HEK293 (cell line): ENCODE measurements around the gene TSSK3.
A peak's percentile ranks its signal among the peaks of the same experiment; 100 is the strongest.

Source experiments
- CTCF ChIA-PET: fragments of 350-600 bp; formaldehyde crosslinking; extraction: SDS; loops from one replicate; lab custom pipeline; 2021; ENCODE audit warnings: antibody characterized with exemption; lab: Yijun Ruan, JAX
- POLR2A ChIA-PET: fragments of 300-600 bp; formaldehyde crosslinking; extraction: SDS; loops from one replicate; lab custom pipeline; 2020; ENCODE audit warnings: antibody characterized with exemption, inconsistent platforms; lab: Yijun Ruan, JAX
- H3K27ac ChIP-seq: fragments of 200-500 bp; sonication (Bioruptor generic); 2 replicates; pipeline ENCODE4 v1.5.1; 2014; ENCODE audit warnings: low read depth, low read length, control low read depth, inconsistent platforms; ENCODE audit errors: extremely low read depth
- H3K36me3 ChIP-seq, 2 experiments: fragments of 200-500 bp in 1 of 2; sonication (Bioruptor generic) in 1 of 2; 1 replicate in 1 of 2; 2 replicates in 1 of 2; pipeline ENCODE4 v1.5.1; 2014 to 2017; ENCODE audit warnings: inconsistent platforms in 2 of 2, low read length in 2 of 2; ENCODE audit not compliant: control insufficient read depth in 2 of 2, insufficient read depth in 1 of 2
- H3K4me1 ChIP-seq: fragments of 200-500 bp; sonication (Bioruptor generic); 2 replicates; pipeline ENCODE4 v1.5.1; 2014; ENCODE audit warnings: mild to moderate bottlenecking, low read length, inconsistent platforms; ENCODE audit not compliant: control insufficient read depth, insufficient read depth
- H3K4me3 ChIP-seq: 2 replicates; pipeline ENCODE4 v1.5.1; 2011; ENCODE audit warnings: low read depth, mild to moderate bottlenecking, control low read depth, low read length, moderate library complexity
- H3K9me3 ChIP-seq: fragments of 200-500 bp; sonication (Bioruptor generic); 2 replicates; pipeline ENCODE4 v1.5.1; 2014; ENCODE audit warnings: low read depth, low read length, inconsistent platforms; ENCODE audit not compliant: control insufficient read depth, insufficient read depth
- BCL11B ChIP-seq: fragments of 450-650 bp; formaldehyde crosslinking; IDR thresholded peaks from 2 replicates; pipeline ENCODE4 v1.5.1; 2016; ENCODE audit warnings: low read depth, missing biosample characterization, missing genetic modification characterization
- GFI1B ChIP-seq: fragments of 450-650 bp; formaldehyde crosslinking; IDR thresholded peaks from 2 replicates; pipeline ENCODE4 v1.5.1; 2016; ENCODE audit warnings: missing biosample characterization, missing genetic modification characterization
- HOXA7 ChIP-seq: sonication (generic); formaldehyde crosslinking; IDR thresholded peaks from 2 replicates; pipeline ENCODE4 v1.8.1; 2022; ENCODE audit warnings: missing genetic modification reagents, borderline replicate concordance
- KLF7 ChIP-seq: fragments of 450-650 bp; formaldehyde crosslinking; IDR thresholded peaks from 2 replicates; pipeline ENCODE4 v1.5.1; 2016; ENCODE audit warnings: missing biosample characterization, missing genetic modification characterization, borderline replicate concordance
- PRDM1 ChIP-seq: fragments of 450-650 bp; formaldehyde crosslinking; IDR thresholded peaks from 2 replicates; pipeline ENCODE4; 2016; ENCODE audit warnings: missing biosample characterization, missing genetic modification characterization
- SP7 ChIP-seq: fragments of 450-650 bp; formaldehyde crosslinking; IDR thresholded peaks from 2 replicates; pipeline ENCODE4 v1.5.1; 2016; ENCODE audit warnings: missing biosample characterization, missing genetic modification characterization
- TCF7L2 ChIP-seq: IDR thresholded peaks from 2 replicates; pipeline ENCODE4 v1.6.1; 2011; ENCODE audit warnings: low read depth, mild to moderate bottlenecking, inconsistent platforms, low read length, moderate library complexity, borderline replicate concordance
- TRIM28 ChIP-seq: IDR thresholded peaks from 2 replicates; pipeline ENCODE4 v1.6.1; 2011; ENCODE audit warnings: low read length, control low read depth, borderline replicate concordance
- YY2 ChIP-seq: fragments of 450-650 bp; formaldehyde crosslinking; IDR thresholded peaks from 2 replicates; pipeline ENCODE4 v1.5.1; 2016; ENCODE audit warnings: missing biosample characterization, missing genetic modification characterization
- ZBTB7A ChIP-seq: fragments of 450-650 bp; formaldehyde crosslinking; IDR thresholded peaks from 2 replicates; pipeline ENCODE4 v1.5.1; 2016; ENCODE audit warnings: low read depth, missing biosample characterization, missing genetic modification characterization
- ZFP37 ChIP-seq: fragments of 450-650 bp; formaldehyde crosslinking; IDR thresholded peaks from 2 replicates; pipeline ENCODE4 v1.5.1; 2016; ENCODE audit warnings: missing biosample characterization, missing genetic modification characterization
- ZNF133 ChIP-seq: fragments of 450-650 bp; formaldehyde crosslinking; IDR thresholded peaks from 2 replicates; pipeline ENCODE4 v1.5.1; 2016; ENCODE audit warnings: missing biosample characterization, missing genetic modification characterization
- ZNF140 ChIP-seq: fragments of 450-650 bp; formaldehyde crosslinking; IDR thresholded peaks from 2 replicates; pipeline ENCODE4 v1.5.1; 2016; ENCODE audit warnings: missing biosample characterization, missing genetic modification characterization
- ZNF175 ChIP-seq: fragments of 450-650 bp; formaldehyde crosslinking; IDR thresholded peaks from 2 replicates; pipeline ENCODE4 v1.5.1; 2016; ENCODE audit warnings: missing biosample characterization, missing genetic modification characterization
- ZNF184 ChIP-seq: fragments of 450-650 bp; IDR thresholded peaks from 2 replicates; pipeline ENCODE4 v1.5.1; 2018; ENCODE audit warnings: missing biosample characterization, mild to moderate bottlenecking, missing genetic modification characterization
- ZNF274 ChIP-seq, 2 experiments: fragments of 200-500 bp in 1 of 2; fragments of 450-650 bp in 1 of 2; sonication (Bioruptor generic) in 1 of 2; formaldehyde crosslinking in 1 of 2; IDR thresholded peaks; 2 replicates each; pipeline versions ENCODE4 v1.5.1 to v1.6.1; 2014 to 2016; ENCODE audit warnings: borderline replicate concordance in 1 of 2, inconsistent platforms in 1 of 2, low read length in 1 of 2, missing biosample characterization in 1 of 2, missing genetic modification characterization in 1 of 2
- ZNF335 ChIP-seq: fragments of 450-650 bp; formaldehyde crosslinking; conservative IDR thresholded peaks from 2 replicates; pipeline ENCODE4 v1.5.1; 2016; ENCODE audit warnings: missing biosample characterization, missing genetic modification characterization
- ZNF37A ChIP-seq: fragments of 450-650 bp; IDR thresholded peaks from 2 replicates; pipeline ENCODE4 v1.5.1; 2018; ENCODE audit warnings: missing biosample characterization, missing genetic modification characterization
- ZNF394 ChIP-seq: fragments of 450-650 bp; formaldehyde crosslinking; IDR thresholded peaks from 2 replicates; pipeline ENCODE4 v1.5.1; 2016; ENCODE audit warnings: missing biosample characterization, missing genetic modification characterization, mild to moderate bottlenecking, moderate library complexity, borderline replicate concordance
- ZNF571 ChIP-seq: fragments of 450-650 bp; formaldehyde crosslinking; IDR thresholded peaks from 2 replicates; pipeline ENCODE4 v1.5.0; 2017; ENCODE audit warnings: missing biosample characterization, missing genetic modification characterization
- ZNF629 ChIP-seq: fragments of 450-650 bp; formaldehyde crosslinking; IDR thresholded peaks from 2 replicates; pipeline ENCODE4 v1.5.1; 2017; ENCODE audit warnings: missing biosample characterization, missing genetic modification characterization
- ZNF658 ChIP-seq: fragments of 450-650 bp; formaldehyde crosslinking; IDR thresholded peaks from 2 replicates; pipeline ENCODE4; 2016; ENCODE audit warnings: missing biosample characterization, missing genetic modification characterization
- ZSCAN16 ChIP-seq: fragments of 450-650 bp; formaldehyde crosslinking; IDR thresholded peaks from 2 replicates; pipeline ENCODE4 v1.5.1; 2016; ENCODE audit warnings: missing biosample characterization, missing genetic modification characterization
- TF ChIP-seq, protein P1 (sequence below): fragments of 450-650 bp; formaldehyde crosslinking; IDR thresholded peaks from 2 replicates; pipeline ENCODE4 v1.5.1; 2017; ENCODE audit warnings: missing biosample characterization, missing genetic modification characterization
- TF ChIP-seq, protein P2 (sequence below): fragments of 450-650 bp; formaldehyde crosslinking; IDR thresholded peaks from 2 replicates; pipeline ENCODE4 v1.5.1; 2016; ENCODE audit warnings: missing biosample characterization, missing genetic modification characterization
- TF ChIP-seq, protein P3 (sequence below): fragments of 450-650 bp; formaldehyde crosslinking; IDR thresholded peaks from 2 replicates; pipeline ENCODE4 v1.5.1; 2016; ENCODE audit warnings: missing biosample characterization, missing genetic modification characterization
- TF ChIP-seq, protein P4 (sequence below): fragments of 450-650 bp; formaldehyde crosslinking; IDR thresholded peaks from 2 replicates; pipeline ENCODE4 v1.5.1; 2016; ENCODE audit warnings: missing biosample characterization, missing genetic modification characterization
- TF ChIP-seq, protein P5 (sequence below): fragments of 450-650 bp; IDR thresholded peaks from 2 replicates; pipeline ENCODE4 v1.5.1; 2018; ENCODE audit warnings: missing biosample characterization, mild to moderate bottlenecking, missing genetic modification characterization
- TF ChIP-seq, protein P6 (sequence below): fragments of 450-650 bp; formaldehyde crosslinking; IDR thresholded peaks from 2 replicates; pipeline ENCODE4 v1.5.1; 2016; ENCODE audit warnings: missing biosample characterization, missing genetic modification characterization, low read depth

TSSK3 gene

DNA sequence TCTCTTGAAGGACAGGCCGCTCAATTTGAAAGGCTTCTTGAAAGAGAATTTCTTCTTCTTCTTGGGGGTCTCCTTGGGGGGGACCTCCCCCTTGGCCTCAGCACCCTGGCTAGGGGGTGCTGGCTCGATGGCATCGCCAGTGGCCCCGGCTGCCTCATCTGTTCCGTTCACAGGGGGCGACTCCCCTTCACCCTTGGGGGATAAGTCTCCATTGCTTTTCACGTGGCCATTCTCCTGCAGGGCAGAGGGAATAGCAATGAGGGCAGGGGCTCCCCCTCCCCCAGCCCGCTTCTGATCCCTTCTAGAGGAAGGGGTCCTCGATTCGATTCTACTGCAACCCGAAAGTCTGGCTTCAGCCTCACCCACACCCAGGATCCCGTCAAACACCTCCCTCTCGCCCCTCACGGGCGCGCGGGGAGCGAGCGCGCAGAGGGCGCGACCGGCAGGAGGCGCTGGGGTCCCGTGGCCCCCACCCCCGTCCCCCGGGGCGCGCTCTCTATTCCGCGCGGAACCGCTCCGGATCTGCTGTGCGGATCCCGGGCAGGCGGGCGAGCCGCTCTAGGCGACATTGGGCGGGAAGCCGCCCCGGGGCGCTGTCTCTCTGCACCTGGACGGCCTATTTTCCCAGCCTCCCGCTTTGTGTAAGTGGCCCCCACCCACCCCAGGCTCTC, 27.3 kb upstream of the TSSK3 start (continued):
- TF ChIP-seq ZNF175 (tag by site-specific recombination) = no peak
- TF ChIP-seq ZNF394 (tag by site-specific recombination) = no peak
- TF ChIP-seq ZNF658 (tag by site-specific recombination) = no peak
- peak; percentile 28; the same call in 1 of the 2 replicates for TF ChIP-seq ZBTB7A (tag by site-specific recombination)
- TF ChIP-seq, protein P1, sequence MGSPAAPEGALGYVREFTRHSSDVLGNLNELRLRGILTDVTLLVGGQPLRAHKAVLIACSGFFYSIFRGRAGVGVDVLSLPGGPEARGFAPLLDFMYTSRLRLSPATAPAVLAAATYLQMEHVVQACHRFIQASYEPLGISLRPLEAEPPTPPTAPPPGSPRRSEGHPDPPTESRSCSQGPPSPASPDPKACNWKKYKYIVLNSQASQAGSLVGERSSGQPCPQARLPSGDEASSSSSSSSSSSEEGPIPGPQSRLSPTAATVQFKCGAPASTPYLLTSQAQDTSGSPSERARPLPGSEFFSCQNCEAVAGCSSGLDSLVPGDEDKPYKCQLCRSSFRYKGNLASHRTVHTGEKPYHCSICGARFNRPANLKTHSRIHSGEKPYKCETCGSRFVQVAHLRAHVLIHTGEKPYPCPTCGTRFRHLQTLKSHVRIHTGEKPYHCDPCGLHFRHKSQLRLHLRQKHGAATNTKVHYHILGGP (tag by site-specific recombination) = no peak
- TF ChIP-seq ZNF184 (tag by site-specific recombination) = no peak
- TF ChIP-seq TRIM28 = no peak
- 0 out of 2 replicates have a peak, but pooled peaks have one; percentile 26 for TF ChIP-seq ZNF335
- peak; percentile 31; the same call in 1 of the 2 replicates for TF ChIP-seq ZNF629 (tag by site-specific recombination)
- TF ChIP-seq, protein P2, sequence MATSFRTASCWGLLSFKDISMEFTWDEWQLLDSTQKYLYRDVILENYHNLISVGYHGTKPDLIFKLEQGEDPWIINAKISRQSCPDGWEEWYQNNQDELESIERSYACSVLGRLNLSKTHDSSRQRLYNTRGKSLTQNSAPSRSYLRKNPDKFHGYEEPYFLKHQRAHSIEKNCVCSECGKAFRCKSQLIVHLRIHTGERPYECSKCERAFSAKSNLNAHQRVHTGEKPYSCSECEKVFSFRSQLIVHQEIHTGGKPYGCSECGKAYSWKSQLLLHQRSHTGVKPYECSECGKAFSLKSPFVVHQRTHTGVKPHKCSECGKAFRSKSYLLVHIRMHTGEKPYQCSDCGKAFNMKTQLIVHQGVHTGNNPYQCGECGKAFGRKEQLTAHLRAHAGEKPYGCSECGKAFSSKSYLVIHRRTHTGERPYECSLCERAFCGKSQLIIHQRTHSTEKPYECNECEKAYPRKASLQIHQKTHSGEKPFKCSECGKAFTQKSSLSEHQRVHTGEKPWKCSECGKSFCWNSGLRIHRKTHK (tag by site-specific recombination) = no peak
- TF ChIP-seq, protein P3, sequence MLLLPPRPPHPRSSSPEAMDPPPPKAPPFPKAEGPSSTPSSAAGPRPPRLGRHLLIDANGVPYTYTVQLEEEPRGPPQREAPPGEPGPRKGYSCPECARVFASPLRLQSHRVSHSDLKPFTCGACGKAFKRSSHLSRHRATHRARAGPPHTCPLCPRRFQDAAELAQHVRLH = no peak; the same call in 1 of the 2 replicates
- no peak for TF ChIP-seq KLF7 (tag by site-specific recombination)
- TF ChIP-seq, protein P4, sequence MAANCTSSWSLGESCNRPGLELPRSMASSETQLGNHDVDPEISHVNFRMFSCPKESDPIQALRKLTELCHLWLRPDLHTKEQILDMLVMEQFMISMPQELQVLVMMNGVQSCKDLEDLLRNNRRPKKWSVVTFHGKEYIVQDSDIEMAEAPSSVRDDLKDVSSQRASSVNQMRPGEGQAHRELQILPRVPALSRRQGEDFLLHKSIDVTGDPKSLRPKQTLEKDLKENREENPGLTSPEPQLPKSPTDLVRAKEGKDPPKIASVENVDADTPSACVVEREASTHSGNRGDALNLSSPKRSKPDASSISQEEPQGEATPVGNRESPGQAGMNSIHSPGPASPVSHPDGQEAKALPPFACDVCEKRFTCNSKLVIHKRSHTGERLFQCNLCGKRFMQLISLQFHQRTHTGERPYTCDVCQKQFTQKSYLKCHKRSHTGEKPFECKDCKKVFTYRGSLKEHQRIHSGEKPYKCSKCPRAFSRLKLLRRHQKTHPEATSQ = no peak
- TF ChIP-seq ZNF274 (IDR thresholded peaks at IDR 0.05; ENCODE audit: low read length) = no peak
- no peak for TF ChIP-seq ZNF274 (tag by site-specific recombination; IDR thresholded peaks at IDR 0.05; ENCODE audit: borderline replicate concordance)
- TF ChIP-seq ZFP37 (tag by site-specific recombination) = no peak
- TF ChIP-seq ZSCAN16 (tag by site-specific recombination) = no peak
- TF ChIP-seq ZNF140 (tag by site-specific recombination) = 0 out of 2 replicates have a peak, but pooled peaks have one; percentile 4
- no peak for TF ChIP-seq ZNF133 (tag by site-specific recombination)
- TF ChIP-seq GFI1B (tag by site-specific recombination) = no peak
- no peak for TF ChIP-seq YY2 (tag by site-specific recombination)
- peak; percentile 40; the same call in 1 of the 2 replicates for TF ChIP-seq SP7 (tag by site-specific recombination)

DNA sequence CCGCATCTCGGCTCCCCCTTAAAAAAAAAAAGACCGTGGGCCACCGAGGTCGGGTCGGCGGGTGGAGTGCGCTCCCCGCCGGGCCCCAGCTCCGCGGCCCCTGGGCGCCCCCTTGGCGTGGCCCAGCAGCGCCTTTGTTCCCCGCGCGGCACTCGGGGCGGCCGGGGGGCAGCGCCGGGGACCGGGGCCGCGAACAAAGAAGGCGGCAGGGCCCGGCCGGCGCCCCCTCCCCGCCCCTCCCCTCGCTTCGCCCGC, 26.9 kb upstream of the TSSK3 start:
- CTCF ChIA-PET = interaction anchor here (0.7 to 1.3 kb wide), 2 partner anchors 87 to 120 kb away, joined by 3 to 4 read pairs; no protein-coding TSS in a partner anchor
- peak overlapping the region; percentile 76; the same call in 1 of the 2 replicates for H3K27ac ChIP-seq
- POLR2A ChIA-PET = interaction anchor here (0.5 to 5.8 kb wide), 29 partner anchors 7 to 546 kb away, joined by 3 to 100 read pairs (median 5); partner anchors contain the start of genes BSDC1, CCDC28B, FAM229A and HDAC1
- TF ChIP-seq, protein P5, sequence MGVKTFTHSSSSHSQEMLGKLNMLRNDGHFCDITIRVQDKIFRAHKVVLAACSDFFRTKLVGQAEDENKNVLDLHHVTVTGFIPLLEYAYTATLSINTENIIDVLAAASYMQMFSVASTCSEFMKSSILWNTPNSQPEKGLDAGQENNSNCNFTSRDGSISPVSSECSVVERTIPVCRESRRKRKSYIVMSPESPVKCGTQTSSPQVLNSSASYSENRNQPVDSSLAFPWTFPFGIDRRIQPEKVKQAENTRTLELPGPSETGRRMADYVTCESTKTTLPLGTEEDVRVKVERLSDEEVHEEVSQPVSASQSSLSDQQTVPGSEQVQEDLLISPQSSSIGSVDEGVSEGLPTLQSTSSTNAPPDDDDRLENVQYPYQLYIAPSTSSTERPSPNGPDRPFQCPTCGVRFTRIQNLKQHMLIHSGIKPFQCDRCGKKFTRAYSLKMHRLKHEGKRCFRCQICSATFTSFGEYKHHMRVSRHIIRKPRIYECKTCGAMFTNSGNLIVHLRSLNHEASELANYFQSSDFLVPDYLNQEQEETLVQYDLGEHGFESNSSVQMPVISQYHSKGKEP (tag by site-specific recombination) = no peak
- TF ChIP-seq ZNF571 (tag by site-specific recombination) (no peak), BCL11B (tag by site-specific recombination) (no peak), ZNF37A (tag by site-specific recombination) (no peak), HOXA7 (CRISPR knock-in tag) (no peak), TCF7L2 (no peak), PRDM1 (tag by site-specific recombination) (no peak)
- TF ChIP-seq, protein P6, sequence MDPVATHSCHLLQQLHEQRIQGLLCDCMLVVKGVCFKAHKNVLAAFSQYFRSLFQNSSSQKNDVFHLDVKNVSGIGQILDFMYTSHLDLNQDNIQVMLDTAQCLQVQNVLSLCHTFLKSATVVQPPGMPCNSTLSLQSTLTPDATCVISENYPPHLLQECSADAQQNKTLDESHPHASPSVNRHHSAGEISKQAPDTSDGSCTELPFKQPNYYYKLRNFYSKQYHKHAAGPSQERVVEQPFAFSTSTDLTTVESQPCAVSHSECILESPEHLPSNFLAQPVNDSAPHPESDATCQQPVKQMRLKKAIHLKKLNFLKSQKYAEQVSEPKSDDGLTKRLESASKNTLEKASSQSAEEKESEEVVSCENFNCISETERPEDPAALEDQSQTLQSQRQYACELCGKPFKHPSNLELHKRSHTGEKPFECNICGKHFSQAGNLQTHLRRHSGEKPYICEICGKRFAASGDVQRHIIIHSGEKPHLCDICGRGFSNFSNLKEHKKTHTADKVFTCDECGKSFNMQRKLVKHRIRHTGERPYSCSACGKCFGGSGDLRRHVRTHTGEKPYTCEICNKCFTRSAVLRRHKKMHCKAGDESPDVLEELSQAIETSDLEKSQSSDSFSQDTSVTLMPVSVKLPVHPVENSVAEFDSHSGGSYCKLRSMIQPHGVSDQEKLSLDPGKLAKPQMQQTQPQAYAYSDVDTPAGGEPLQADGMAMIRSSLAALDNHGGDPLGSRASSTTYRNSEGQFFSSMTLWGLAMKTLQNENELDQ = no peak

More for the DNA sequence above, 26.9 kb upstream of the TSSK3 start:
- no peaks in the 10 kb centered on the region for H3K4me1 ChIP-seq
- no peaks in the 10 kb centered on the region for H3K9me3 ChIP-seq
- peak overlapping the region; percentile 84 for H3K4me3 ChIP-seq
- peaks cover 0 to 46% of the 10 kb centered on the region in 2 experiments; a peak in 1 of 3 replicates for H3K36me3 ChIP-seq
